ENCODE results near the gene ELOVL2. TPM values are rescaled to one million over a fixed set of nuclear protein-coding genes. Genes with fewer than 3 reads are reported as not detected.

Gene ELOVL2
- total RNA-seq, result not detected in 2 replicates

DNA sequence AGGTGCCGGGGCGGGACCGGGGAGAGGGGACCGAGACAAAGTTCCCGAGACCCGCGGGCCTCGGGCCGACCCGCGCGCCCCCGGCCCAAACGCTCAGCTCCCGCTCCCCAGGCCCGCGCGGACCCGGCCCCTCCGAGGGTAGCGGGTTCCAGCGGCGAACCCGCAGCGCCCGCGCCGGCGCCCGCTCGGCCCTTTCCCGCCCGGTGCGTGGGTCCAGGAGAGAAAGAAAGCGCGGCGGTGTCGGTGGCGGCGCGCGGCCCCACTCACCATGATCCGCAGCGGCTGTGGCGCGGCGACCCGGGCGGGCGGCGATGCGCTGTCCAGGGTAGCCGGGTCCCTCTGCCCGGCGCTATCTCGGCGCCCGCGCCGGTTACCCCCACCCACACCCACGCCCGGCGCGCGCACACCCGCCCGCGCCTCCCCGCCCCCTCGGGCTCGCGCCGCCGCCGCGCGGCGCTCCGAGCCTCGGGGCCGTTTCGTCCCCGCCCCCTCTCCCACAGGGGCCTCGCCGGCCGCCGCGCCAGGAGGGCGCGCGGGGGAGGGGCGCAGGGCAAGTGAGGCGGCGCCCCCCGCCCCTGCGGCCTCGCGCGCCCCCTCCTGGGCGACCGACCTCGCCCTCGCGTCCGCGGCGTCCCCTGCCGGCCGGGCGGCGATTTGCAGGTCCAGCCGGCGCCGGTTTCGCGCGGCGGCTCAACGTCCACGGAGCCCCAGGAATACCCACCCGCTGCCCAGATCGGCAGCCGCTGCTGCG is at the start of gene ELOVL2:
Gene ELOVL2, minus strand, starts transcription at position 345 of the 751 bp plus-strand sequence. Its CDS starts 75 bp downstream, at position 270.

Other genes with a start within 250 kb of the ELOVL2 start
- under 0.01 TPM in 1 of 2 replicates, not detected in the other for gene MAK, start 205.8 kb downstream of the ELOVL2 start, total RNA-seq
- not detected in 2 replicates for gene GCM2, start 162.3 kb downstream of the ELOVL2 start, total RNA-seq
- gene SYCP2L, start 157.3 kb downstream of the ELOVL2 start, total RNA-seq, result 0.13 and 0.16 TPM in 2 replicates
- gene SMIM13, start 49.5 kb upstream of the ELOVL2 start, total RNA-seq, result 8.9 and 18.6 TPM in 2 replicates
- 0.16 and 0.38 TPM in 2 replicates for gene ERVFRD-1, start 67.4 kb upstream of the ELOVL2 start, total RNA-seq
- gene NEDD9, start 188.4 kb upstream of the ELOVL2 start, total RNA-seq, result 139 and 239 TPM in 2 replicates

All from bladder microvascular endothelial cell (primary cell).